HepG2 (cell line): ENCODE measurements around the gene SNX21. TPM values are rescaled to one million over a fixed set of nuclear protein-coding genes. Genes with fewer than 3 reads are reported as not detected.
A peak's percentile ranks its signal among the peaks of the same experiment; 100 is the strongest.

Source experiments
- ATAC-seq: fragments of 200-7000 bp; cut with Tn5 transposase; 3 replicates; pipeline ENCODE4 v1.9.1; 2020; ENCODE audit warnings: mild to moderate bottlenecking, moderate library complexity
- BruUV-seq: library from RNA; stranded (reverse); fragments of 400-500 nt; replicated peaks from 2 replicates; lab custom pipeline; 2021; lab: Mats Ljungman, UMichigan
- CTCF ChIA-PET: fragments of 300-600 bp; formaldehyde crosslinking; extraction: SDS; loops from one replicate; lab custom pipeline; 2021; ENCODE audit warnings: low total read pairs, inconsistent platforms, low intra/inter-chr PET ratio; lab: Yijun Ruan, JAX
- POLR2A ChIA-PET: fragments of 350-600 bp; sonication (Branson Sonifier 250); formaldehyde crosslinking; loops from one replicate; lab custom pipeline; 2020; ENCODE audit warnings: antibody characterized with exemption, inconsistent platforms; lab: Yijun Ruan, JAX
- DNase-seq: peaks from one replicate; pipeline ENCODE4 v3.0.0-alpha.2; 2015; ENCODE audit warnings: low spot score
- FAIRE-seq: peaks from 3 replicates; lab custom pipeline; 2011; peaks lifted over from hg19 to GRCh38; lab: Jason Lieb, UNC
- H2AFZ ChIP-seq: one replicate; pipeline ENCODE4 v1.6.1; 2011; ENCODE audit warnings: low read length, inconsistent platforms
- H3K27ac ChIP-seq: fragments of 300-600 bp; 3 replicates; pipeline ENCODE4 v1.8.0; 2011; ENCODE audit warnings: mixed run types, mild to moderate bottlenecking, mixed read lengths, low read length, inconsistent platforms; ENCODE audit not compliant: insufficient read depth; ENCODE audit errors: extremely low read length
- H3K27me3 ChIP-seq, 2 experiments: fragments of 200-600 bp in 1 of 2; 2 replicates in 1 of 2; 3 replicates in 1 of 2; pipeline versions ENCODE4 v1.6.0 to v1.8.0; 2011; ENCODE audit warnings: low read length in 2 of 2, mild to moderate bottlenecking in 2 of 2, moderate library complexity in 2 of 2, inconsistent platforms in 1 of 2; ENCODE audit not compliant: insufficient read depth in 2 of 2, control insufficient read depth in 1 of 2
- H3K36me3 ChIP-seq, 2 experiments: fragments of 200-600 bp in 1 of 2; replicated peaks in 1 of 2; 2 replicates in 1 of 2; 3 replicates in 1 of 2; pipeline versions ENCODE4 v1.5.1 to v1.8.0; 2011; ENCODE audit warnings: low read length in 2 of 2, inconsistent platforms in 1 of 2; ENCODE audit not compliant: insufficient read depth in 2 of 2, control insufficient read depth in 1 of 2
- H3K4me1 ChIP-seq: 2 replicates; pipeline ENCODE4 v1.5.1; 2012; ENCODE audit warnings: low read length, inconsistent platforms; ENCODE audit not compliant: insufficient read depth
- H3K4me2 ChIP-seq: 2 replicates; pipeline ENCODE4 v1.6.0; 2011; ENCODE audit warnings: low read depth, low read length, inconsistent platforms
- H3K4me3 ChIP-seq, 3 experiments: fragments of 200-600 bp in 1 of 3; sonication (generic), shearing (Covaris generic) in 1 of 3; replicated peaks in 1 of 3; 2 replicates each; pipeline ENCODE4 v1.5.1; 2011 to 2016; ENCODE audit warnings: low read length in 3 of 3, inconsistent platforms in 2 of 3, low read depth in 2 of 3, mild to moderate bottlenecking in 2 of 3, control low read depth in 1 of 3, mixed read lengths in 1 of 3; ENCODE audit not compliant: insufficient read depth in 1 of 3
- H3K79me2 ChIP-seq: one replicate; pipeline ENCODE4 v1.6.1; 2011; ENCODE audit warnings: low read length, inconsistent platforms; ENCODE audit not compliant: insufficient read depth
- H3K9ac ChIP-seq: 2 replicates; pipeline ENCODE4 v1.6.0; 2011; ENCODE audit warnings: mild to moderate bottlenecking, low read depth, low read length, inconsistent platforms; ENCODE audit not compliant: insufficient read depth
- H3K9me3 ChIP-seq: 2 replicates; pipeline ENCODE4 v1.5.1; 2012; ENCODE audit warnings: mild to moderate bottlenecking, low read length
- H4K20me1 ChIP-seq: 2 replicates; pipeline ENCODE4 v1.6.0; 2011; ENCODE audit warnings: inconsistent platforms, mild to moderate bottlenecking, low read length, moderate library complexity; ENCODE audit not compliant: insufficient read depth
- CSRNP1 ChIP-seq: sonication (generic); formaldehyde crosslinking; IDR thresholded peaks from 2 replicates; pipeline ENCODE4 v1.8.1; 2023; ENCODE audit warnings: mild to moderate bottlenecking, missing genetic modification reagents
- GATAD2A ChIP-seq: IDR thresholded peaks from 2 replicates; pipeline ENCODE4 v1.6.1; 2016
- HDAC6 ChIP-seq: fragments of 200-600 bp; sonication (generic); IDR thresholded peaks from 2 replicates; pipeline ENCODE4 v1.7.0; 2017; ENCODE audit warnings: mild to moderate bottlenecking, antibody characterized with exemption, low read length, low read depth
- KDM5B ChIP-seq: sonication (generic); formaldehyde crosslinking; IDR thresholded peaks from 2 replicates; pipeline ENCODE4 v1.4.0; 2020; ENCODE audit warnings: missing genetic modification reagents, mild to moderate bottlenecking, borderline replicate concordance
- MIXL1 ChIP-seq: IDR thresholded peaks from 2 replicates; pipeline ENCODE4 v1.6.1; 2016
- NFRKB ChIP-seq: fragments of 450-650 bp; IDR thresholded peaks from 2 replicates; pipeline ENCODE4 v1.6.1; 2017
- POLR2G ChIP-seq: fragments of 200-400 bp; formaldehyde crosslinking; IDR thresholded peaks from 2 replicates; pipeline ENCODE4 v1.6.1; 2018; ENCODE audit warnings: mild to moderate bottlenecking, low read depth, low read length, moderate library complexity
- RXRA ChIP-seq: sonication (generic); formaldehyde crosslinking; IDR thresholded peaks from 2 replicates; pipeline ENCODE4 v1.5.1; 2020; ENCODE audit warnings: missing genetic modification reagents
- SRSF1 ChIP-seq: fragments of 200-400 bp; formaldehyde crosslinking; optimal IDR thresholded peaks from 2 replicates; pipeline ENCODE3; 2017; ENCODE audit warnings: mild to moderate bottlenecking, low read depth, low read length, moderate library complexity
- TEF ChIP-seq: sonication (generic); formaldehyde crosslinking; IDR thresholded peaks from 2 replicates; pipeline ENCODE4 v1.5.0; 2020; ENCODE audit warnings: missing genetic modification reagents
- ZBTB43 ChIP-seq: sonication (generic); formaldehyde crosslinking; conservative IDR thresholded peaks from 2 replicates; pipeline ENCODE4 v1.4.0; 2020; ENCODE audit warnings: missing genetic modification reagents
- ZFP37 ChIP-seq: sonication (generic); formaldehyde crosslinking; IDR thresholded peaks from 2 replicates; pipeline ENCODE4 v1.4.0; 2020; ENCODE audit warnings: missing genetic modification reagents, borderline replicate concordance
- ZNF577 ChIP-seq: sonication (generic); formaldehyde crosslinking; IDR thresholded peaks from 2 replicates; pipeline ENCODE4 v1.4.0; 2020; ENCODE audit warnings: mild to moderate bottlenecking, low read depth, missing genetic modification reagents, borderline replicate concordance
- ZNF614 ChIP-seq: IDR thresholded peaks from 2 replicates; pipeline ENCODE4 v1.6.1; 2018; ENCODE audit warnings: missing biosample characterization, missing genetic modification reagents, inconsistent platforms, borderline replicate concordance
- ZNF710 ChIP-seq: sonication (generic); formaldehyde crosslinking; IDR thresholded peaks from 2 replicates; pipeline ENCODE4 v1.5.0; 2020; ENCODE audit warnings: mild to moderate bottlenecking, missing genetic modification reagents, borderline replicate concordance
- ZNF792 ChIP-seq: IDR thresholded peaks from 2 replicates; pipeline ENCODE4 v1.6.1; 2016
- ZSCAN5A ChIP-seq: sonication (generic); formaldehyde crosslinking; IDR thresholded peaks from 2 replicates; pipeline ENCODE4 v1.8.0; 2022; ENCODE audit warnings: mild to moderate bottlenecking, missing genetic modification reagents, borderline replicate concordance
- WGBS: methylation state at CpG from one replicate; pipeline ENCODE4 v1.1.6; 2017; ENCODE audit warnings: low lambda C conversion rate; 5-methylcytosine and 5-hydroxymethylcytosine counted together
- in situ Hi-C: cut with HindIII; loops from 2 replicates; pipeline ENCODE4 v1.10.0; 2017; ENCODE audit warnings: low pct_unique_long_range_greater_than_20kb; ENCODE audit not compliant: extremely low pct_ligation_motif_present
- intact Hi-C: fragments of 100-400 bp; cut with micrococcal nuclease; formaldehyde crosslinking; loops from one replicate; pipeline ENCODE4 v1.10.0; 2022; ENCODE audit not compliant: unreplicated experiment
- polyA plus RNA-seq, 8 experiments: library from polyadenylated mRNA; depleted of rRNA in 3 of 8; stranded (reverse) in 7 of 8; unstranded in 1 of 8; fragments of >200 nt; fragmentation: Illumina TruSeq in 4 of 8; extraction: Trizol in 4 of 8; gene quantifications; 2 replicates each; pipeline versions ENCODE4 v1.2.1 to v1.2.3, GENCODE V29; 2011 to 2016; ENCODE audit warnings: low read depth in 4 of 8, missing spikeins in 1 of 8, mixed read lengths in 1 of 8; ENCODE audit not compliant: insufficient read depth in 1 of 8
- total RNA-seq, 5 experiments: library from RNA; depleted of rRNA; stranded (reverse); fragments of >200 nt; fragmentation: Illumina TruSeq; extraction: Trizol; gene quantifications; 2 replicates each; pipeline ENCODE4 v1.2.3, GENCODE V29; 2016; ENCODE audit warnings: low read depth in 1 of 5

Gene SNX21
- total and polyA plus RNA-seq, 2 of the 13 experiments (the other 11 are each of a cell fraction or from before 2014, with no cell fraction given): 7.7 to 12.8 TPM

- no peaks in the 10 kb centered on the region for H4K20me1 ChIP-seq
- peak within 1 kb of the TSS; percentile 80 for H3K9ac ChIP-seq
- peak within 1 kb of the TSS; percentile 49 for H3K27ac ChIP-seq
- ChIA-PET CTCF (no interaction called here), POLR2A (interaction anchor here (0.5 to 7.6 kb wide), 18 partner anchors 12 to 89 kb away, joined by 3 to 85 read pairs (median 4); partner anchors contain the start of genes CTSA, DNTTIP1, NEURL2 and PCIF1)
- FAIRE-seq: peak; percentile 98
- peak; percentile 100 for DNase-seq
- H3K4me3 ChIP-seq: peak within 1 kb of the TSS; percentile 78 to 91 (median 83)
- no peaks in the 10 kb centered on the region for H3K36me3 ChIP-seq
- intact Hi-C loops: loop anchor here (2.0 kb wide), 2 partner anchors 34 to 78 kb away; partner anchors contain the start of genes CTSA, NEURL2 and PCIF1
- in situ Hi-C loops: no loop called here
- peak; percentile 98 for ATAC-seq
- H2AFZ ChIP-seq: no peak within 1 kb of the TSS
- H3K9me3 ChIP-seq: no peaks in the 10 kb centered on the region
- BruUV-seq: no TSS peak
- H3K4me2 ChIP-seq: peak within 1 kb of the TSS; percentile 93
- H3K4me1 ChIP-seq: peaks cover 55% of the 10 kb centered on the region
- WGBS: 3% methylated on average over 31 of the region's 36 CpGs
- H3K27me3 ChIP-seq: no peaks in the 10 kb centered on the region; a peak in 1 of 5 replicates
- peaks cover 4% of the 10 kb centered on the region for H3K79me2 ChIP-seq
- peak; percentile 94 for TF ChIP-seq KDM5B
- no peak for TF ChIP-seq ZFP37
- TF ChIP-seq TEF: no peak
- TF ChIP-seq SRSF1: peak; percentile 17
- TF ChIP-seq RXRA: peak; percentile 33; the same call in 1 of the 2 replicates
- no peak for TF ChIP-seq ZNF577
- peak; percentile 97 for TF ChIP-seq CSRNP1
- TF ChIP-seq ZNF710: no peak; the same call in none of the 2 replicates
- TF ChIP-seq POLR2G: peak; percentile 98
- TF ChIP-seq ZSCAN5A (CRISPR knock-in tag): peak; percentile 84
- no peak for TF ChIP-seq NFRKB
- TF ChIP-seq ZBTB43 (CRISPR knock-in tag): no peak
- peak; percentile 79; the same call in 1 of the 2 replicates for TF ChIP-seq MIXL1 (CRISPR knock-in tag)
- TF ChIP-seq GATAD2A (CRISPR knock-in tag): no peak
- no peak for TF ChIP-seq HDAC6
- peak; percentile 92 for TF ChIP-seq ZNF614 (CRISPR knock-in tag)
- no peak; the same call in 1 of the 2 replicates for TF ChIP-seq ZNF792
Measured at GRCh38 chr20:45857114-45857881, 23.7 kb downstream of the SNX21 start, which contains the start of the genes ACOT8 and ZSWIM3. Gene ACOT8 (minus strand): TSS chr20:45857392. CDS start chr20:45857315, 77 bp downstream. Gene ZSWIM3 (plus strand): TSS chr20:45857614. CDS start chr20:45857826, 212 bp downstream.
